ENCODE measurements around the gene GANC.

Gene GANC

DNA sequence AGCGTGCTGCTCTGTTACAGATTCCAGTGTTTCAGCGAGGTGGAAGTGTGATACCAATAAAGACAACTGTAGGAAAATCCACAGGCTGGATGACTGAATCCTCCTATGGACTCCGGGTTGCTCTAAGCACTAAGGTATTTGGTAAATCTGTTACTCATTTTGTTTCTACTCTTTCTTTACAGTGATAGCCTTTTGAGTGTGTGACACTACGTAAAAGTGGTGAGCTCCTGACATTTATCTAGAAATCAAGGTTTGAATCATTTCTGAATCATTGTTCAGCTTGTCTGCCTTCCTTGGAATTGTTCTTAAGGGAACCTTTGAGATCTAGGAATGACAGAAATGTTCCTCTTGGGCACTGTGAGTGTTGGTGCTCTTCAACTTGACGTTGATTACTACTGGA is 75.1 kb downstream of the GANC start:
- DNase-seq (ENCODE audit: extremely low spot score) = no peak
- ChIA-PET CTCF (interaction anchor here (0.8 to 1.1 kb wide), 2 partner anchors 9 to 17 kb away, joined by 3 read pairs; no protein-coding TSS in a partner anchor), POLR2A (no interaction called here)
- no peak for TF ChIP-seq CTCF (IDR thresholded peaks at IDR 0.05; ENCODE audit: control extremely low read depth, extremely low read depth, low read depth, missing control alignments)

DNA sequence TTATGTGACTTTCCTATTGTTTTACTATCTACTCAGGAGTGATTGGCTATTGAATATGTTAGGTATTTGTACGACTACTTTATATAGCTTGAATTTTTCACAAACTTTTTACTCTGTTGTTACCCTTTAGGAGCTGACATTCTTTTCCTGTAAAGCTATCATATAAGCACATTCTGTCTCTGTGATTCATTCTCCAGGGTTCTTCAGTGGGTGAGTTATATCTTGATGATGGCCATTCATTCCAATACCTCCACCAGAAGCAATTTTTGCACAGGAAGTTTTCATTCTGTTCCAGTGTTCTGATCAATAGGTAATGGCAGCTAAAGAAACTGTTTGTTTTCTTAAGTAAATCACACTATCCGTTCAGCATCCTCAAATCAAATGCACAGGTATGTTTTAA is 76.2 kb downstream of the GANC start:
- CTCF ChIA-PET = no interaction called here
- POLR2A ChIA-PET = no interaction called here
- TF ChIP-seq CTCF (IDR thresholded peaks at IDR 0.05; ENCODE audit: control extremely low read depth, extremely low read depth, low read depth, missing control alignments) = no peak
- no peak for DNase-seq (ENCODE audit: extremely low spot score)

GRCh38 chr15:42352401-42352800 is 79.4 kb downstream of the GANC start:
- DNase-seq (ENCODE audit: extremely low spot score) = no peak
- POLR2A ChIA-PET = no interaction called here
- CTCF ChIA-PET = interaction anchor here (1.5 kb wide), 1 partner anchor 38 kb away, joined by 5 read pairs; no protein-coding TSS in a partner anchor
- TF ChIP-seq CTCF (IDR thresholded peaks at IDR 0.05; ENCODE audit: control extremely low read depth, extremely low read depth, low read depth, missing control alignments) = no peak

- CTCF ChIA-PET = no interaction called here
- POLR2A ChIA-PET = no interaction called here
- no peak for DNase-seq (ENCODE audit: extremely low spot score)
Measured at GRCh38 chr15:42353061-42353460, 80.1 kb downstream of the GANC start.

DNA sequence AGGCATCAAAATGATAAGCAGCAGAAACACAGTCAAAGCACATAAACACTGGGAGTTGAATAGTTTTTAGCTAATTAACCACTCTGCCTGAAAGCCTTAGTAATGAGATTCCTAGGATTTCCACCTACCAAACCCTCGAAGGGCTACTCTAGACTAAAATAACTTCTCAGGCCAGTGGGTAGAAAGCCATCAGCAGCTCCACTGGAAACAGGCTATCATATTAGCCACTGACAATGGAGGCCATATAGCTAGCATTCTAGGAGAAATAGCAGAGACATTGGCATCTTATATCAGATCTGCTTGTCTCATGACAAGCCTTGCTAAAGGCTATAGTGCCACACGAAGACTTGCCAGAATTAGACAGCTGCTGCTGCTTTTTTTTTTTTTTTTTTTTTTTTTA is 81.8 kb downstream of the GANC start:
- ChIA-PET POLR2A (interaction anchor here (0.6 to 0.7 kb wide), 2 partner anchors 46 to 312 kb away, joined by 8 to 11 read pairs; no protein-coding TSS in a partner anchor), CTCF (no interaction called here)
- no peak for TF ChIP-seq CTCF (IDR thresholded peaks at IDR 0.05; ENCODE audit: control extremely low read depth, extremely low read depth, low read depth, missing control alignments)
- no peak for DNase-seq (ENCODE audit: extremely low spot score)

More at GRCh38 chr15:42353061-42353460, 80.1 kb downstream of the GANC start:
- TF ChIP-seq CTCF (IDR thresholded peaks at IDR 0.05; ENCODE audit: control extremely low read depth, extremely low read depth, low read depth, missing control alignments) = no peak

GRCh38 chr15:42355291-42355690 is 82.3 kb downstream of the GANC start:
- ChIA-PET POLR2A (interaction anchor here (0.6 kb wide), 1 partner anchor 312 kb away, joined by 8 read pairs; no protein-coding TSS in a partner anchor), CTCF (no interaction called here)
- no peak for TF ChIP-seq CTCF (IDR thresholded peaks at IDR 0.05; ENCODE audit: control extremely low read depth, extremely low read depth, low read depth, missing control alignments)
- no peak for DNase-seq (ENCODE audit: extremely low spot score)

DNA sequence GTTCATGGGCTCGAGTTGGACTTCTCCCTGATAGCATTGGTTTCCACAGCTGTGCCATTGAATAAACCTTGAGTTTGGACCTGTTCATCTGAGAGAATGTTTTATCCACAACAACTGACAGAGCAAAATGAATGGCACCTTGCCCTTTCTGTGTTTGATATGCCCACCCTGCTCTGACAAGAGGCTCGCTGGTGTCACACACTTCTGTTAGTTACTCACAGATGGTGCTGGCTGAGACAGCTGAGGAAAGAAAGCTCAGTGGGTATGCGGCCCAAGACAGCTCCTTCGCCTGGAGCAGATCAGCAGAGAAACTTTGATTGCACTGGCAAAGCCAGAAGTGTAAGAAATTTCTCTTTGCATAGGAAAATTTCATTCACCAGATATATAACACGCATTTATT is 83.8 kb downstream of the GANC start:
- POLR2A ChIA-PET = no interaction called here
- no peak for DNase-seq (ENCODE audit: extremely low spot score)
- no peak for TF ChIP-seq CTCF (IDR thresholded peaks at IDR 0.05; ENCODE audit: control extremely low read depth, extremely low read depth, low read depth, missing control alignments)
- CTCF ChIA-PET = no interaction called here
